ENCODE results near the gene PRADC1. TPM values are rescaled to one million over a fixed set of nuclear protein-coding genes. Genes with fewer than 3 reads are reported as not detected.
"Not testable (repeated sequence)": the region's sequence is repeated elsewhere in the genome, so short reads cannot be mapped to it uniquely, and the experiment has no call there.

PRADC1 gene
- total and polyA plus RNA-seq, 2 donors (not counting 3 experiments of a cell fraction or from before 2014, with no cell fraction given): 19.6 to 32.7 TPM

- H3K9me1 ChIP-seq (replicated peaks; ENCODE audit: control insufficient read depth, extremely low read depth, insufficient read depth, low read length): no peaks in the 10 kb centered on the region
- H3K9me3 ChIP-seq (replicated peaks; ENCODE audit: control insufficient read depth, insufficient read depth, low read length): no peaks in the 10 kb centered on the region
- H3K27me3 ChIP-seq (ENCODE audit: control insufficient read depth in 2 of 2, insufficient read depth in 2 of 2, low read length in 2 of 2): peaks cover 17 to 18% of the 10 kb centered on the region in 2 experiments
- H3K4me2 ChIP-seq (ENCODE audit: insufficient read depth, low read length): no peak overlapping the region
- no peaks in the 10 kb centered on the region for H4K20me1 ChIP-seq (replicated peaks; ENCODE audit: control insufficient read depth, extremely low read depth, insufficient read depth, low read length)
- no peak overlapping the region for H3K4me3 ChIP-seq (replicated peaks in 1 of 3; ENCODE audit: insufficient read depth in 1 of 3, low read depth in 1 of 3, low read length in 3 of 3)
- H3K36me3 ChIP-seq (ENCODE audit: control insufficient read depth in 2 of 2, extremely low read depth in 1 of 2, insufficient read depth in 2 of 2, low read length in 2 of 2): no peaks in the 10 kb centered on the region
- BruUV-seq (replicated peaks): no TSS peak
- TF ChIP-seq EZH2 (IDR thresholded peaks at IDR 0.05; ENCODE audit: borderline replicate concordance, low read depth, low read length, severe bottlenecking) (no peak), POLR2AphosphoS5 (IDR thresholded peaks at IDR 0.05; ENCODE audit: insufficient read depth, low read depth, low read length) (no peak), MYC (IDR thresholded peaks at IDR 0.05; ENCODE audit: low read depth, low read length) (no peak), CTCF (IDR thresholded peaks at IDR 0.05; ENCODE audit: extremely low read depth in 1 of 2, insufficient read depth in 1 of 2, low read depth in 1 of 2, low read length in 2 of 2) (no peak), FOS (IDR thresholded peaks at IDR 0.05; ENCODE audit: borderline replicate concordance, insufficient read depth, low read length) (no peak), MAX (IDR thresholded peaks at IDR 0.05; ENCODE audit: insufficient read depth, insufficient read length) (no peak), JUN (IDR thresholded peaks at IDR 0.05; ENCODE audit: borderline replicate concordance, insufficient read depth, insufficient read length, low read depth) (no peak), POLR2A (IDR thresholded peaks at IDR 0.05; ENCODE audit: low read depth, low read length) (no peak), GATA2 (IDR thresholded peaks at IDR 0.05; ENCODE audit: insufficient read depth, insufficient read length, low read depth, low read length) (no peak)
- ChIA-PET CTCF (interaction anchor here (1.0 kb wide), 1 partner anchor 29 kb away, joined by 4 read pairs; the partner anchor contains the start of gene EGR4), POLR2A (interaction anchor here (0.7 kb wide), 1 partner anchor 1558 kb away, joined by 3 read pairs; no protein-coding TSS in a partner anchor)
- H3K4me1 ChIP-seq (ENCODE audit: control insufficient read depth, extremely low read depth, insufficient read depth, low read length): no peaks in the 10 kb centered on the region
- H3K27ac ChIP-seq (ENCODE audit: insufficient read depth, low read depth, low read length): no peak overlapping the region
- H2AFZ ChIP-seq (ENCODE audit: low read depth, low read length): no peak overlapping the region
- dilution Hi-C loops (cut with MboI; ENCODE audit: extremely low pct_ligation_motif_present, low sequenced_read_pairs): no loop called here
- intact Hi-C loops (cut with micrococcal nuclease): loop anchor here (5.0 kb wide), 1 partner anchor 101 kb away; no protein-coding TSS in a partner anchor
- H3K9ac ChIP-seq (replicated peaks; ENCODE audit: extremely low read depth, insufficient read depth, low read length): no peak overlapping the region
- H3K79me2 ChIP-seq (ENCODE audit: control insufficient read depth, insufficient read depth, low read length): no peaks in the 10 kb centered on the region
- FAIRE-seq (no peak), DNase-seq (ENCODE audit: low read depth, low spot score) (no peak)
Measured at GRCh38 chr2:73263540-73264331, 30.7 kb upstream of the PRADC1 start.

GRCh38 chr2:73262691-73263429, 29.8 kb upstream of the PRADC1 start:
- ChIA-PET POLR2A (interaction anchor here (0.7 kb wide), 1 partner anchor 1557 kb away, joined by 3 read pairs; no protein-coding TSS in a partner anchor), CTCF (interaction anchor here (1.0 kb wide), 1 partner anchor 30 kb away, joined by 4 read pairs; the partner anchor contains the start of gene EGR4)
- intact Hi-C loops (cut with micrococcal nuclease): loop anchor here (5.0 kb wide), 1 partner anchor 101 kb away; no protein-coding TSS in a partner anchor
- H3K4me3 ChIP-seq (replicated peaks in 1 of 3; ENCODE audit: insufficient read depth in 1 of 3, low read depth in 1 of 3, low read length in 3 of 3); H4K20me1 ChIP-seq (replicated peaks; ENCODE audit: control insufficient read depth, extremely low read depth, insufficient read depth, low read length); FAIRE-seq; H3K4me1 ChIP-seq (ENCODE audit: control insufficient read depth, extremely low read depth, insufficient read depth, low read length); H3K9me1 ChIP-seq (replicated peaks; ENCODE audit: control insufficient read depth, extremely low read depth, insufficient read depth, low read length); H3K79me2 ChIP-seq (ENCODE audit: control insufficient read depth, insufficient read depth, low read length); H3K27me3 ChIP-seq (ENCODE audit: control insufficient read depth in 2 of 2, insufficient read depth in 2 of 2, low read length in 2 of 2); H3K9ac ChIP-seq (replicated peaks; ENCODE audit: extremely low read depth, insufficient read depth, low read length); H3K27ac ChIP-seq (ENCODE audit: insufficient read depth, low read depth, low read length); dilution Hi-C loops (cut with MboI; ENCODE audit: extremely low pct_ligation_motif_present, low sequenced_read_pairs); DNase-seq (ENCODE audit: low read depth, low spot score); H3K4me2 ChIP-seq (ENCODE audit: insufficient read depth, low read length); H2AFZ ChIP-seq (ENCODE audit: low read depth, low read length); H3K36me3 ChIP-seq (ENCODE audit: control insufficient read depth in 2 of 2, extremely low read depth in 1 of 2, insufficient read depth in 2 of 2, low read length in 2 of 2); H3K9me3 ChIP-seq (replicated peaks; ENCODE audit: control insufficient read depth, insufficient read depth, low read length); BruUV-seq (replicated peaks): not testable (repeated sequence)
